ENCODE results near the gene DPT. TPM values are rescaled to one million over a fixed set of nuclear protein-coding genes. Genes with fewer than 3 reads are reported as not detected.
A peak's percentile ranks its signal among the peaks of the same experiment; 100 is the strongest.

Gene DPT
- total RNA-seq, 1 donor from 2014 or later: 25.1 TPM

DNA sequence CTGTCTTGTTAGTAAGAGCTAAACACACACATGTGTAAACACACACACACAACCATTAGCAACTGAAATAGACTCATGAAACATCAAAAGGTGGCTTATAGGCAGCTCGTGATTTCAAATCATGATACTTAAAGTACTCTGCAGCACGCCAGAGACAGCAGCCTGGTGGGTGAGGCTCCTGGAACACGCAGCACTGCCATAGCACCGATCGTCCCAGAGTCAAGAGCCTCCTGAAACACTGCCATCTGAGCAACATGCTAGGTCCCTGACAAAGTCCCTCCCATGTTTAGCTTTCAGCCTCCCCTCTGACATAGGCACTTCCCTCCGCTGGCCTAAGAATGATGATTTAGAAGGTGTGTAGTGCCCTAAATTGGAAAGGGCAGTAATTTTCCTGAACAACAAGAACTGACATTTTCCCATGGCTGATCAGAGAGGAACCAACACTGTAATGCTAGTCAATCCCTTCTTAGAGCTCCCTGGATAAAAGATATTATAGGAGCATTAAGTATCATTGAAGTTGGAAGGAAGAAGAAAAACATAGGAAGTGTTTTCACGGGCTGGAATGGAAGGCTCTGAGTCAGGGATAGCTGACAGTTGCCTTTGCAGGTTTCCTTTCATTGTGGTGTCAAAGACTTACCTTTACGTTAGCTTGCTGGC, 14.1 kb upstream of the DPT start:
- ATAC-seq (ENCODE audit: poor library complexity) (peak; percentile 89), DNase-seq (peak; percentile 44)
- intact Hi-C loops (cut with DNase I): no loop called here

DNA sequence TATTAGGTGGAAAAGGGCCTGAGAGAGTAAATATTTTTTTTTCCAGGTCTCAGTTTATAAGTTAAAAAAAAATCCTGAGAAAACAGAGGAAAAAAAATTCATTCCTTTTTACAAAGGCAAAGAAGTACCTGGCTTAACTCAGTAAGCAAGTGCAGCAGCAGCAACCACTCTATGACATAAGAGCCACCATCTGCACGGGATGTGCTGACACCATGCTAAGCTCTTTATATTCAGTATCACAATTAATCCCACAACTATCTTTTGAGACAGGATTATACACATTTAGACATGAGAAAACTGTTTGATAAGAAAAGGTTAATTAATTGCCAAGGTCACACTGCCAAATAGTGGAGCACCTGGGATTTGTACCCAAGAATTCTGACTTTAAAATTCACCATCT, 13.4 kb upstream of the DPT start:
- ATAC-seq (ENCODE audit: poor library complexity): no peak
- DNase-seq: no peak
- intact Hi-C loops (cut with DNase I): no loop called here

DNA sequence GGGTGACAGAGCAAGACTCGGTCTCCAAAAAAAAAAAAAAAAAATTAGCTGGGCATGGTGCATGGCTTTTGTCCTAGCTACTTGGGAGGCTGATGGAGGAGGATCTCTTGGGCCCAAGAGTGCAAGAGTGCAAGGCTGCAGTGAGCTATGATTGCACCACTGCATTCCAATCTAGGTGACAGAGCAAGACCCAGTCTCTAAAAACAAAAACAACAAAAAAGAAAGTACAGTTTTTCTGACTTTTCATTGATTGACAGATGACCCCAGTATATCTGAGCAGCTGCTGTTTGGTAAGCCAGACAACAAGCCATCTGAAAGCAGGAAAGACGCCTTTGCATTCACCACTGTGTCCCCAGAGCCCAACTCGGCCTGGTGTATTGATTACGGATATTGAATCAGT, 10.9 kb upstream of the DPT start:
- intact Hi-C loops (cut with DNase I): no loop called here
- DNase-seq (no peak), ATAC-seq (ENCODE audit: poor library complexity) (no peak)

DNA sequence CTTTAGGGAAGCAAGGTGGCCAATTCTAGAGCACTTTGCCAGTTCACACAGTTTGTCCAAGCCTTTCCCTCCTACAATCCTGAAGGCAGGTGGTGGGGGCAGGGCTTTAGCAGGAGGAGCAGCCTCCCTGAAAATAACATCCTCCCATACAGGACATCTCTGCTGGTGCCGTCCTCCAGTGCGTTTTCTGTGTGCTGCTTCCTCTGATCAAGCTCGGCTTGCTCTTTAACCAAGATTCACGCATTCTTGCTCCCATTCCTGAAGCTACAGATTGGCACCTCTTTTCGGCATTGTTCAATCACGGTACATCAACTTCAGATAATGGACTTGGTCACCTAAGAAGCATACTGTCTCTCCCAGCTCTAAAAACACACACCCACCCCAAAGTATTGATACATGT, 7.5 kb upstream of the DPT start:
- intact Hi-C loops (cut with DNase I): no loop called here
- DNase-seq: no peak
- no peak for ATAC-seq (ENCODE audit: poor library complexity)

DNA sequence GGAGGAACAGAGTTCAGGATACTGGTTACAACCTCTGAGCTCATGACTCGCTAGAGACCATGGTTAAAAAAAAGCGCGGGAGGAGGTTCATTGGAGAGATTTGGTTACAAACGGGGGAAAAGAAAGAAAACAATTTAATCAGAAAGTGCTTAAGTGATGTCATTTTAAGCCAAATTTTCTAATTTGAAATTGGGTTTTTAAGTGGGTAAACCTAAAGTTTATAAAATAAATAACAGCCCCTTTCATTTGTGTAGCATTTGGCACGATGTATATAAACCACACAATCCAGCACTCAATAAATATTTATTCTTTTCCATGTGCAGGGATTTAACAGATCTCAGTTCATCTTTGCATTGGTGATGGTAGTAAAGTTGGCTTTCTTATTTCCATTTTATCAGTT, 7.0 kb upstream of the DPT start:
- DNase-seq (no peak), ATAC-seq (ENCODE audit: poor library complexity) (no peak)
- intact Hi-C loops (cut with DNase I): no loop called here

DNA sequence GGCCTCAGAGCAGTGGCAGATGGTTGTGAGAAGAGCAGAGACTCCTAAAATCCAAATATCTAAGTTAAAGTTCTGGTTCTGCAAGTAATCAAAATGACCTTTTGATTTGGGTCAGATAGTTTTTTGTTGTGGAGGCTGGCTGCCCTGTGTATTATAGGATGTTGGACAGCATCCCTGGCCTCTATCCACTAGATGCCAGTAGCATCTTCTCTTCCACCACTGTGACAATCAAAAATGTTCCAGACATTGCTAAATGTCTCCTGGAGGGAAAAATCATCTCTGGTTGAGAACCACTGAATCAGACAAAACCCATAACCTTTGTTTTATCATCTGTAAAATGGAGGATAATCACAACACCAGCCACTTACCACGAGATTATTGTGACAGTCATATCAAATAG, 5.9 kb upstream of the DPT start:
- ATAC-seq (ENCODE audit: poor library complexity): peak; percentile 39
- no peak for DNase-seq
- intact Hi-C loops (cut with DNase I): no loop called here

DNA sequence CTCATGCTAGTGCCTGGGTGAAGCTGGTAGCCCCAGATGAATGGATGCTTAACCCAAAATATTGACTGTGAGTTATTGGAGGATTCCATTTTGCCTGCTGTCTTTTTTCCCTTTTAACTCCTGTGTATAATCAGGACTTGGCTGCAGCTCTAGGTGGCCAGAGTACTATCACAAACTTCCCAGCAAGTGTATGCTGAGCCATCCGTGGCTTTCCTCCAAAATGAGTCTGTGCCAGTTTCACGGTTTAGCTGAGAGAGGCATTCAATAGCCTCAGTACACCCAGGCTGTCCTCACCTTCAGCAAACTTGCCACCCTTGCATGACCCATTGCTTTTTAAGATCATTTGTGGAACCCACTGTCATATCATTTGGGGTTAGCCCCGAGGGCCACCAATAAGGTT, 5.3 kb upstream of the DPT start:
- DNase-seq (peak; percentile 58), ATAC-seq (ENCODE audit: poor library complexity) (peak; percentile 86)
- intact Hi-C loops (cut with DNase I): no loop called here

DNA sequence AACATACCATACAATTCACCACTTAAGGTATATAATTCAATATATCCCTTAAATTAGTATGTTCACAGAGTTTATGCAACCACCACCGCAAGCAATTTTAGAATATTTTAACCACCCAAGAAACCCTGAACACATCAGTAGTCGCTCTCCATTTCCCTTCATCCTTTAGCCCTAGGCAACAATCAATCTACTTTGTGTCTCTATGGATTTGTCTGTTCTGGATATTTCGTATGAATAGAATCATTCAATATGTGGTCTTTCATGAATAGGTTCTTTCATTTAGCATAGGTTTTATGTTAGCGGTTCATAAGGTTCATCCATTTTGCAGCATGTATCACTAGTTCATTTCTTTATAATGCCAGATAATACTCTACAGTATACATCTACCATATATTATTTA, 4.2 kb upstream of the DPT start:
- intact Hi-C loops (cut with DNase I): no loop called here
- ATAC-seq (ENCODE audit: poor library complexity): no peak
- DNase-seq: no peak

DNA sequence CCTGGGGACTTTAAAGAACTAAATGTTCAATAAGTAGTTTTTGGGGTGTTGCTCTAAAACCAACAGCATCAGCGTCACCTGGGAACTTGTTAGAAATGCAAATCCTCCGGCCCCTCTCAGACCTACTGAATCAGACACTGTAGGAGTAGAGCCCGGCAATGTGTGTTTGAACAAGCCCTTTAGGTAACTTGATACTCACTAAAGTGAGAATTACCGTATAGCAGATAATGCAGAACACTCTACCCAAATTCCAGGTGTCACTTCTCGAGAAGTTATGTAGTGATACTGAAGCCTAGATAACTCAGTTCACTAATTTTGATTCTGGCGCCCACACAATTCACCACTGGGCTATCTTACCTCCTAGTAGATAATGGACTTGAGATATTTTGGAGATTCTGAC, 3.7 kb upstream of the DPT start:
- DNase-seq (no peak), ATAC-seq (ENCODE audit: poor library complexity) (no peak)
- intact Hi-C loops (cut with DNase I): no loop called here

DNA sequence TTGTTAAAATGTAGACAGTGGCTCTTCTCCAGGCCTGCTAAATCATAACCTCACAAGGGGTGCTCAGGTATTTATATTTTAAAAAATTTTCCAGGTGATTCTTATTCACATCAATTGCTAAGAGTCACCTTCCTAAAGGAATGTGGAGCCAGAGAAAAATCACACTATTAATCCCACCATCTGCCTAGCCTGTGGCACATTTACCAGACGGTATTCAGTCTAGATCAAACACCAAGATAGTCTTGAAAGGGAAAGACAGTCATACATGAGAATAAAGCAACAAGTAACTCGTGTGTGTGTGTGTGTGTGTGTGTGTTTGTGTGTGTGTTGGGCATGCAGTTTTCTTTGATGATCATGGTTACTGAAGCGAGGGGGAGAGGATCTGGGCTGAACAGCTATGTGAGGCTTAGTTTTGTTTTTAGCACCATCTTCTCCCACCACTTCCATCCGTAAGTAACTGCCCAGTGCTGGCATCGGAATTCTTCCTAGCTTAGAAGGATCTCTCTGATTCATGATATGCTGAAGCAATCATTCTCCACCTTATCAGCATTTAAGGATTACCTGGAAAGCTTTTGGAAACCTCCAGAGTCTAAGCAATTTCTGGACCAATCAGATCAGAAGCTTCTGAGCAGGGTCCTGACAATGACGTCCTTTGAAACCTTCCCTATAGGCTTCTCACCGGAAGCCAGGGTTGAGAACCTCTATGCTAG, 2.4 kb upstream of the DPT start:
- DNase-seq: no peak
- intact Hi-C loops (cut with DNase I): no loop called here
- ATAC-seq (ENCODE audit: poor library complexity): no peak

DNA sequence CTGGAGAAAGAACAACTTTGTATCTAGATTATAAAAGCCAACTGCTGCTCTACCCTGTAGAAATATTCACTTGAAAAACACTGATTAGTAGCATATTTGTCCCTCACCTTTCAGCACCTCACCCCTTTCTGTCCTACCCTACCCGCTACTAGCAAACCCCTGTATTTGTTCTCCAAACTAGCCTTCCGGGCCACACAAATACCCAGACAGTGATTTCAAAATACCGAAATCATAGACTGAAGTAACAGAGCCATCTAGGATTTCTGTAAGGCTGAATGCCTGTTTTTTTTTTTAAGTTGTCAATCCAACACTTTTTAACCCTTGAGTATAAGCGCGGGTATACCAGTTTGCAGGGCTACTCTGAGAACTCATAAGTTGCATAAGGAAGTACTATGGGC, 398 bp upstream of the DPT start:
- intact Hi-C loops (cut with DNase I): loop anchor here (10.0 kb wide), 1 partner anchor 375 kb away; the partner anchor contains the start of gene ATP1B1
- ATAC-seq (ENCODE audit: poor library complexity) (peak; percentile 19), DNase-seq (no peak)

DNA sequence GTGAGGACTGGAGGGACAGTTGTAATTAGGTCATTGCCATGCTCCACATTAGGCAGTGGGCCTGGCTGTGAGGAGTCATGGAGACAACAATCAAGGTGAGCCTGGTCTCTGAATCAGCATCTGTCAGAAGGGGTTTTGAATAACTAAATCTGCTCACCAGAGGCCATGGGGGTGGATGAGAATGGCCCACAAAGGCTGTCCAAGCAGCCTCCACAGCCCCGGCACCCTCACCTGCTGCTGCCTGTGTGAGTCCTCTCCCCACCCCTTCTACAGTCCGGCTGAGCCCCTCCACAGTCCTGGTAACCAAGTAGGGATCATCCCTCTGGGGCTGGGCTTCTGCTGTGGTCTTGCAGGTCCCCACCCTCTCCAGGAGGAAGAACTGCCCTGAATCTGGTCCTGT, 2.3 kb downstream of the DPT start:
- intact Hi-C loops (cut with DNase I): loop anchor here (10.0 kb wide), 1 partner anchor 378 kb away; the partner anchor contains the start of gene ATP1B1

DNA sequence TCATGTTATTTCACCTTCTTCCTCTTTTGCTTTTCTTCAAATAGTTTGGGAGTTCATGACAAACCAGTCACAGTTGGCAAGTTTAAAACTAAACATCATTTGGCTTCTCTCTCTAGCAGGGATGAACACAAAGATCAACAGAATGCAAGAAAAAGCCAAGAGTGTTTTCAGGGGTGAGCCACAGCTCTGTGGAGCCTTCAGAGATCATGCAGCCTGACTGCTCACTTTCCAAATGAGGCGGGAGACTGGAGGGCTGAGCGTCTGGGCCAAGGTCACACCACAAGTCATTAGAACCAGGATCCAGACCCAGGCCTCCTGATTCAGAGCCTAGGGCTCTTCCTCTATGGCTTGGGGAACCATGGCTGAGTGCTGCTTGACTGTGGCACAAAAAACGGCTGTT, 2.7 kb downstream of the DPT start:
- intact Hi-C loops (cut with DNase I): loop anchor here (10.0 kb wide), 1 partner anchor 379 kb away; the partner anchor contains the start of gene ATP1B1
- ATAC-seq (ENCODE audit: poor library complexity) (no peak), DNase-seq (no peak)

More for the DNA sequence above, 2.3 kb downstream of the DPT start:
- DNase-seq (no peak), ATAC-seq (ENCODE audit: poor library complexity) (no peak)

DNA sequence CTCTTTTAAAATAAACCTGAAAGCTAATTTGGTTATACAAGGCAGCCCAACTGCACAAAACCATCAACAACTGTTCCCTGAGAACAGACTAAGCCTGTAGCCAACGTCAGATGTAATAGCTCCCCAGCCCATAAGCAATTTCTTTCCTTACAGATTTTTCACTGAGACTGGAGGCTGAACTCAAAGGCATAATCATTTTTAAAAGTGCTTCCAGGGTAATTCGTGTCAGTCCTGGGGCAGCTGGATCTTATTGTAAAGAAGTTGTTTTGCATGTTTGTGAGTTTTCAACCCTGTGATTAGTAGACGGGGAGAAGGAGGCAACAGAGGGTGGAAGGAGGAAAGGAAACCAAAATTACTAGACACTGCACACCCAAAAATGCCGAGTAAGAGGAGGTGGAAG, 3.2 kb downstream of the DPT start:
- intact Hi-C loops (cut with DNase I): loop anchor here (10.0 kb wide), 1 partner anchor 379 kb away; the partner anchor contains the start of gene ATP1B1
- no peak for DNase-seq

DNA sequence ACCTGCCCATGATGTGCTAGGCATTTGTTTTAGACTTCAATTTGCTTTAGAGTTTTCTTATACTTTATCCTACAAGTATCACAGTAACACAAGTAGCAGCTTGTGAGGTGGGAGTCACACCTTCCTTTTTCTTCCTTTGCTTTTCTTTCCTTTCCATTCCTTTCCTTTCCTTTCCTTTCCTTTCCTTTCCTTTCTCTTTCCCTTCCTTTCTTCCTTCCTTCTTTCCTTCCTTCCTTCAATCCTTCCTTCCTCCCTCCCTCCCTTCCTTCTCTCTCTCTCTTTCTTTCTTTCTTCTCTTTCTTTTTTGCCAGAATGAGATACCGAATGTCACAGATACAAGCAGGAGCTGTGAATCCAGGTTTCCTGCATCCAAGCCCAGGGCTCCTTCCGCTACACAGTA, 3.9 kb downstream of the DPT start:
- intact Hi-C loops (cut with DNase I): loop anchor here (10.0 kb wide), 1 partner anchor 380 kb away; the partner anchor contains the start of gene ATP1B1
- ATAC-seq (ENCODE audit: poor library complexity) (no peak), DNase-seq (no peak)

More for the DNA sequence above, 3.2 kb downstream of the DPT start:
- no peak for ATAC-seq (ENCODE audit: poor library complexity)

DNA sequence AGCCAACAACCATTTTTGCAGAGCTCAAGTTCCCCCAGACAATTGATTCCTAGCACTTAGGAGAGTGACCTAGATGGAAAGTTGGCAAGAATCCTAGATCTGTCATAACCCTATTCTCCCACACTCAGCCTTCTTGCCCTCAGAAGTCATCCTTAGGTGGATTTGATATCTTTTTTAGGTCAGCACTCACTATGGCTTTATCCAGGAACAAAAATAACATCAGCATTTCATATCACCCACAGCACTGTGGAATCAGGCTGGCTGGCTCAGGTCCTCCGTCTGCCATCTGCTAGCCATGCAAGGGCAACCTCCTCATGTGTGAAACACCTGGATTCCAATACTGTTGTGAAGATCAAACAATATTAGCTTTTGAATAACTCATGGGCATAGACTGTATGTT, 6.0 kb downstream of the DPT start:
- ATAC-seq (ENCODE audit: poor library complexity): peak; percentile 73
- DNase-seq: peak; percentile 51
- intact Hi-C loops (cut with DNase I): loop anchor here (5.0 to 10.0 kb wide), 2 partner anchors 49 to 382 kb away; partner anchors contain the start of gene ATP1B1

DNA sequence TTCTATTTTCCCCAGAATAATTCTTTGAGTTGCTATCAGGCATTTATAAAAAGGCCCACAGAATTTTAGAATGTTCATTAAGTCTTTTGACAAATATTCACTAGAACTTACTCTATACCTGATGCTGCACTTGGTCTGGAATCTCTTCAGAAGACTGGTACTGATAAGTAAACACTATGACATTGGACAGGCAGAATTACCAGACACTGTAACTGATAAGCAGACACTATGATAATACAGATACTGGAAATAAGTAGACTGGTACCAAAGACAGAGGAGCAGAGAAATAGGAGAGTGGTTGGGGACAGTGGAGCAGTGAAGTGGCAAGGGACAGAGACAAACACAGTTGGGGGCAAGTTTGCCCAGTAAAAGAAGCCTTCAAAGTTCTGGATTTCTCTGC, 8.2 kb downstream of the DPT start:
- ATAC-seq (ENCODE audit: poor library complexity): no peak
- intact Hi-C loops (cut with DNase I): loop anchor here (5.0 to 10.0 kb wide), 2 partner anchors 51 to 384 kb away; partner anchors contain the start of gene ATP1B1

DNA sequence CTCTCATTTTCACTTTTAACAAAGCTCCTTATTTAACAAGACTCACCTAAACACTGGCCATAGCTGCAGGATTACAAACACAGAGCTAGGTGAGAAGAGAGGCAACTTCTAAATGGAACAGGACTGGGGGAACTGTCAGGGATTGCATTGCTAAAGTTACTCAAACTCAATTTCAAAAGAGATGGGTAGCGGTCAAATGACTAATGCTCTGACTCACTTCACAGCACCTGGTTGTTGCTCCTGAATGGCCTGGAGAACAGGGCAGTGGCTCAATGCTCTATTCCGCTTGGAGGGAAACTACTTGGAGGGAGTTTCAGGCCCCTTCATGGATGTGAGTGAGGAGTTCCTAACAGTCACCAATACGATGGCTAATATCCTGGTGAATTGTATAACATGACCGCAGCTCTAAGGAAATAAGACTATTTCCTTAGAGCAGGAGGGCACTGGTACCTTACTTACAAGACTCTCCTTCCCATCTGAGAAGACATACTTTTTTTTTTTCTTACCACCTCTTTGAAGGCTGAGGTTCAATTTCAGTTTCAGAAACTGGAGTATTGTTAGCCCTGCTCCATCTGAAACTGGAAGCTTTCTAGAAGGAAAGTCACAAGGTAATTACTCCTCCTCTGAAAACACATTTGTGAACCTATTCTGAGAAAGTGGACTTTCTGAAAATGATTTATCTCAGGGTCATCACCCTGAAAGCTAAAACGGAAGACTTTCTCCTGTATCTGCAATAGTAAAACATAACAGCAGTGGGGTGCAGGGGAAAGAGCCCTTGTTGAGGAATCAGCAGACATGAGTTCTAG, 9.5 kb downstream of the DPT start:
- no peak for DNase-seq
- intact Hi-C loops (cut with DNase I): loop anchor here (5.0 to 10.0 kb wide), 2 partner anchors 53 to 385 kb away; partner anchors contain the start of gene ATP1B1
- ATAC-seq (ENCODE audit: poor library complexity): no peak

More for the DNA sequence above, 8.2 kb downstream of the DPT start:
- no peak for DNase-seq
